Nephron progenitor cell (in vitro differentiated cells): ENCODE measurements around the gene NDC80.
A peak's percentile ranks its signal among the peaks of the same experiment; 100 is the strongest.

ENCODE experiments used
- DNase-seq: peaks from one replicate; pipeline ENCODE4 v3.0.0; 2021
- H3K27ac Mint-ChIP-seq: 2 replicates; pipeline ENCODE4 v1.8.0; 2021; ENCODE audit warnings: mild to moderate bottlenecking, moderate library complexity, mixed read lengths
- H3K27me3 Mint-ChIP-seq: 2 replicates; pipeline ENCODE4 v1.8.0; 2021; ENCODE audit warnings: mild to moderate bottlenecking, low read depth, mixed read lengths; ENCODE audit not compliant: poor library complexity
- H3K36me3 Mint-ChIP-seq: 2 replicates; pipeline ENCODE4 v1.8.0; 2021; ENCODE audit warnings: low read depth, mixed read lengths
- H3K4me1 Mint-ChIP-seq: 2 replicates; pipeline ENCODE4 v1.8.0; 2021; ENCODE audit warnings: mixed read lengths
- H3K4me3 Mint-ChIP-seq: 2 replicates; pipeline ENCODE4 v1.8.0; 2021; ENCODE audit warnings: mild to moderate bottlenecking, moderate library complexity, mixed read lengths
- H3K9me3 Mint-ChIP-seq: 2 replicates; pipeline ENCODE4 v1.8.0; 2021; ENCODE audit warnings: mild to moderate bottlenecking, moderate library complexity, mixed read lengths
- TF ChIP-seq, protein P1 (sequence below): fragments of 200-600 bp; sonication (generic); IDR thresholded peaks from 2 replicates; pipeline ENCODE4 v1.5.0; 2021; ENCODE audit warnings: antibody characterized with exemption

Gene NDC80

DNA sequence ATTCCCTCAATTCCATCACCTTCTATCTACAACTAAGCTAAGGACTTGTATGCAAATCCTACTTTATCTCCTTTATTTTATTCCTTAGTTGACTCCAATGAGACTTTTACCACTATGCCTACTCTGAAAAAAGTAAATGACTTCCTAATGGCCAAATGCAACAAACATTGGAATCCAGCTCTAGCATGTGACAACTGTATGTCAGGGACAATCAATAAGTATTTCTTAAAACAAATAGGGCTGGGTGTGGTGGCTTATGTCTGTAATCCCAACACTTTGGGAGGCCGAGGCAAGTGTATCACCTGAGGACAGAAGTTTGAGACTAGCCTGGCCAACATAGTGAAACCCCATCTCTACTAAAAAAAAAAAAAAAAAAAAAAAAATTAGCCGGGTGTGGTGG is 21.9 kb upstream of the NDC80 start:
- no peak overlapping the region for H3K4me3 Mint-ChIP-seq
- TF ChIP-seq, protein P1, sequence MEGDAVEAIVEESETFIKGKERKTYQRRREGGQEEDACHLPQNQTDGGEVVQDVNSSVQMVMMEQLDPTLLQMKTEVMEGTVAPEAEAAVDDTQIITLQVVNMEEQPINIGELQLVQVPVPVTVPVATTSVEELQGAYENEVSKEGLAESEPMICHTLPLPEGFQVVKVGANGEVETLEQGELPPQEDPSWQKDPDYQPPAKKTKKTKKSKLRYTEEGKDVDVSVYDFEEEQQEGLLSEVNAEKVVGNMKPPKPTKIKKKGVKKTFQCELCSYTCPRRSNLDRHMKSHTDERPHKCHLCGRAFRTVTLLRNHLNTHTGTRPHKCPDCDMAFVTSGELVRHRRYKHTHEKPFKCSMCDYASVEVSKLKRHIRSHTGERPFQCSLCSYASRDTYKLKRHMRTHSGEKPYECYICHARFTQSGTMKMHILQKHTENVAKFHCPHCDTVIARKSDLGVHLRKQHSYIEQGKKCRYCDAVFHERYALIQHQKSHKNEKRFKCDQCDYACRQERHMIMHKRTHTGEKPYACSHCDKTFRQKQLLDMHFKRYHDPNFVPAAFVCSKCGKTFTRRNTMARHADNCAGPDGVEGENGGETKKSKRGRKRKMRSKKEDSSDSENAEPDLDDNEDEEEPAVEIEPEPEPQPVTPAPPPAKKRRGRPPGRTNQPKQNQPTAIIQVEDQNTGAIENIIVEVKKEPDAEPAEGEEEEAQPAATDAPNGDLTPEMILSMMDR, result no peak
- no peaks in the 10 kb centered on the region for H3K4me1 Mint-ChIP-seq
- H3K27me3 Mint-ChIP-seq, result no peaks in the 10 kb centered on the region
- no peak for DNase-seq
- H3K36me3 Mint-ChIP-seq, result peaks cover 20% of the 10 kb centered on the region
- H3K9me3 Mint-ChIP-seq, result no peaks in the 10 kb centered on the region
- no peak overlapping the region for H3K27ac Mint-ChIP-seq

DNA sequence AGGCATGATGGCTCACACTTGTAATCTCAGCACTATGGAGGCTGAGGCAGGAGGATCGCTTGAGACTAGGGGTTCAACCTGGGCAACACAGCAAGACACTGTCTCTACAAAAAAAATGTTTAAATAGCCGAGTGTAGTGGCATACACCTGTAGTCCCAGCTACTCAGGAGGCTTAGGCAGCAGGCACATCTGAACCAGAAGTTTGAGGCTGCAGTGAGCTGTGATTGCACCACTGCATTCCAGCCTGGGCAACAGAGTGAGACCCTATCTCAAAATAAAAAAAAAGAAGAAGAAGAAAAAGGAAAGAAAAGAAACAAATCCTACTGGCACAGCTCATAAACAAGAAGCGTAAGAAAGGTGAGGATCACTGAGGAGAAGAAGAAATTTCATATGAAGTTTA is 19.9 kb upstream of the NDC80 start:
- H3K36me3 Mint-ChIP-seq, result peaks cover 24% of the 10 kb centered on the region
- H3K27ac Mint-ChIP-seq, result peak overlapping the region; percentile 66
- H3K4me3 Mint-ChIP-seq, result no peak overlapping the region
- H3K9me3 Mint-ChIP-seq, result no peaks in the 10 kb centered on the region
- TF ChIP-seq, protein P1, result no peak
- no peaks in the 10 kb centered on the region for H3K27me3 Mint-ChIP-seq
- H3K4me1 Mint-ChIP-seq, result peaks cover 9% of the 10 kb centered on the region
- no peak for DNase-seq

DNA sequence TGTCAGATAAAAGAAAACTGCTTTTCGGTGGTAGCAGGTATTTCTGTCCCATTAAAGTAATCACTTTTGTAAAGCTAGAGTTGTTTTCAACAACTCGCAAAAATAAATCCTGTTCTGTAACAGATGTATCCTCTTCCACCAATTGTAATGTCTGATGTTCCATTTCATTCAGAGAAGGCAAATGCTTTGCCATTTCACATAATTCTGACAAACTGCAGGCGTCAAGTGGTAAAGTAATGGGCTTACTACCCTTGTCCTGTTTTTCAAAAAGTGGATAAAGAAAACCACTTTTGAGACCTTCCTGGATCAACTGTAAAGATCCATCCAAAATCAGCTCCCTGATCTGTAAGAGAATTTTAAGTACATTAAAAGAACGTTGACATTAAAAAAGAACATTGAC is 16.7 kb upstream of the NDC80 start:
- Mint-ChIP-seq H3K4me1 (peaks cover 27% of the 10 kb centered on the region), H3K4me3 (no peak overlapping the region), H3K27ac (no peak overlapping the region), H3K27me3 (no peaks in the 10 kb centered on the region), H3K36me3 (peaks cover 24% of the 10 kb centered on the region), H3K9me3 (no peaks in the 10 kb centered on the region)
- TF ChIP-seq, protein P1, result no peak
- no peak for DNase-seq

DNA sequence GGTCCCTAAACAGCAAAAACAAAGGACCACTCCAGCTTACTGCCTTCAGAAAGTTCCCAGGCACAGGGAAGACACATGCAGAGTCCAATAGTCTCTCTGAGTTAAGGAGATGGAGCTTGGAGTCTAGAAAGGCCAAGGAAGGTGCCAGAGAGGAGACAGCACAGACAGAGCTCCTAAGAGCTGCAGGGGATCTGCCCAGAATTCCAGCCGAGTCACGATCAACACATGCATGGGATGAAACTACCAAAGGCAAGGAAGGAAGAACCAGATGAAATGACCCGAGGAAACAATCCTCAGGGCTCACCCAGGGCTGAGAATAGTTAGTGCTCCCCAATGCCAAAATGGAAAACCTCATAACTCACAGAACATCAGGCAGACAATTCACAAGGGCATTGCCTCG is 15.5 kb upstream of the NDC80 start:
- H3K27me3 Mint-ChIP-seq, result no peaks in the 10 kb centered on the region

DNA sequence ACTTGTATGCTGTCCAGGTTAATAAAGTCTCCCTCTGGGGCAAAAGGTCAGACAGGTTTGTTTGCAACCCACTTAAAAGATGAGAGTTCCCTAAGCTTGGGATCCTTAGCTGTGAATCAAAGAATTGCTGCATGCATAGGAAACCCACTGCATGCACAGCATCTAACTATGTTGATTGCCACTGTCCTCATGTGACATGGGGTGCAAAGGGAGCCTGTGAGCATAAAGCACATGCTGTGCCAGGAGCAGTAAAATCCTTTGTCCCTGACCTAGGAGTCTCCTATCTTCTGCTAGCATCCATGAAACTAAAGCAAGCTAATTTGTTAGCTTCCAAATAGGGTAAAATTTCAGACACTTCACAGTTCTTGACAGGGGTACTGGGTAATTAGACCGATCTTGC is 13.8 kb upstream of the NDC80 start:
- Mint-ChIP-seq H3K4me3 (no peak overlapping the region), H3K9me3 (no peaks in the 10 kb centered on the region), H3K27me3 (no peaks in the 10 kb centered on the region), H3K27ac (no peak overlapping the region), H3K4me1 (peaks cover 27% of the 10 kb centered on the region), H3K36me3 (peaks cover 19% of the 10 kb centered on the region)
- TF ChIP-seq, protein P1, result no peak
- no peak for DNase-seq

More for the DNA sequence above, 15.5 kb upstream of the NDC80 start:
- no peak overlapping the region for H3K27ac Mint-ChIP-seq
- H3K9me3 Mint-ChIP-seq, result no peaks in the 10 kb centered on the region
- peaks cover 16% of the 10 kb centered on the region for H3K36me3 Mint-ChIP-seq
- TF ChIP-seq, protein P1, result no peak
- H3K4me3 Mint-ChIP-seq, result peak overlapping the region; percentile 6
- H3K4me1 Mint-ChIP-seq, result peaks cover 27% of the 10 kb centered on the region
- DNase-seq, result no peak

DNA sequence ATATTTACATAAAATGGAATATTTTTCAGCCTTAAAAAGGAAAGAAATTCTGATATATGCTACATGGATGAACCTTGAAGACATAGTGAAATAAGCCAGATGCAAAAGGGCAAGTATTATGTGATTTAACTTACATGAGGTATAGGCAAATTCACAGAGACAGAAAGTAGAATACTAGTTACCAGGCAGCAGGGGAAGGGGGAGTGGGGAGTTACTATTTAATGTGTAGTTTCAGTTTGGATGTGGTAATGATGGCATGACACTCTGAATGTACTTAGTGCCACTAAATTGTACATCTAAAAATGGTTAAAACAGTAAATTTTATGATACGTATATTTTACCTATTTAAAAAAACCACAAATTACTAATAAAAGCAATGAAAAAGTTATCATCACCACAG is 12.1 kb upstream of the NDC80 start:
- H3K9me3 Mint-ChIP-seq, result no peaks in the 10 kb centered on the region
- TF ChIP-seq, protein P1, result no peak
- no peak overlapping the region for H3K4me3 Mint-ChIP-seq
- no peaks in the 10 kb centered on the region for H3K27me3 Mint-ChIP-seq
- H3K27ac Mint-ChIP-seq, result no peak overlapping the region
- peaks cover 27% of the 10 kb centered on the region for H3K4me1 Mint-ChIP-seq
- DNase-seq, result no peak
- H3K36me3 Mint-ChIP-seq, result peaks cover 27% of the 10 kb centered on the region
